Natural killer cell (primary cell): Measurements from ENCODE around the gene SERPINA3. TPM values are rescaled to one million over a fixed set of nuclear protein-coding genes. Genes with fewer than 3 reads are reported as not detected.

ENCODE experiments used
- ATAC-seq, 3 donors: fragments of 150-1000 bp in 2 of 3; fragments of 200-7000 bp in 1 of 3; cut with Tn5 transposase; 1 replicate in 1 of 3; 2 replicates in 2 of 3; pipeline ENCODE4 v1.10.0; 2021; ENCODE audit warnings: mild to moderate bottlenecking in 2 of 3, moderate library complexity in 2 of 3
- DNase-seq, 2 donors: peaks; one replicate each; pipeline versions ENCODE4 v3.0.0 to v3.0.0-alpha.2; 2013 to 2021; ENCODE audit warnings: mixed read lengths in 1 of 2
- H3K27ac ChIP-seq: one replicate; pipeline ENCODE4 v1.5.1; 2013; ENCODE audit warnings: mild to moderate bottlenecking, low read length
- H3K27me3 ChIP-seq: one replicate; pipeline ENCODE4 v1.6.1; 2013; ENCODE audit warnings: low read length; ENCODE audit not compliant: control insufficient read depth, insufficient read depth
- H3K36me3 ChIP-seq: one replicate; pipeline ENCODE4 v1.6.1; 2013; ENCODE audit warnings: low read length; ENCODE audit not compliant: control insufficient read depth, insufficient read depth
- H3K4me1 ChIP-seq: one replicate; pipeline ENCODE4 v1.6.1; 2013; ENCODE audit warnings: low read length; ENCODE audit not compliant: control insufficient read depth, insufficient read depth
- H3K4me3 ChIP-seq: one replicate; pipeline ENCODE4 v1.5.1; 2013; ENCODE audit warnings: low read length
- H3K9me3 ChIP-seq: one replicate; pipeline ENCODE4 v1.6.1; 2013; ENCODE audit warnings: low read length; ENCODE audit not compliant: control insufficient read depth, insufficient read depth
- H3K27ac Mint-ChIP-seq, 2 donors: one replicate each; pipeline ENCODE4 v1.8.0; 2022; ENCODE audit warnings: mild to moderate bottlenecking in 2 of 2, mixed read lengths in 2 of 2, moderate library complexity in 1 of 2
- H3K27me3 Mint-ChIP-seq, 2 donors: one replicate each; pipeline ENCODE4 v1.8.0; 2022; ENCODE audit warnings: low read depth in 2 of 2, mixed read lengths in 2 of 2
- H3K36me3 Mint-ChIP-seq: one replicate; pipeline ENCODE4 v1.8.0; 2022; ENCODE audit warnings: mixed read lengths
- H3K4me1 Mint-ChIP-seq, 2 donors: one replicate each; pipeline ENCODE4 v1.8.0; 2022; ENCODE audit warnings: mixed read lengths in 2 of 2
- H3K4me3 Mint-ChIP-seq: one replicate; pipeline ENCODE4 v1.8.0; 2022; ENCODE audit warnings: mild to moderate bottlenecking, moderate library complexity, mixed read lengths
- H3K9me3 Mint-ChIP-seq, 2 donors: one replicate each; pipeline ENCODE4 v1.8.0; 2022; ENCODE audit warnings: mixed read lengths in 2 of 2
- WGBS: methylation state at CpG from one replicate; pipeline ENCODE4 v1.1.7; 2013; ENCODE audit warnings: missing lambda C conversion rate; ENCODE audit not compliant: insufficient coverage; 5-methylcytosine and 5-hydroxymethylcytosine counted together
- intact Hi-C: fragments of 100-400 bp; cut with micrococcal nuclease; formaldehyde crosslinking; loops from one replicate; pipeline ENCODE4 v1.14.2; 2022
- total RNA-seq, 4 donors: library from RNA; stranded (reverse); fragments of 120-200 nt in 1 of 4; gene quantifications; one replicate each; pipeline versions ENCODE4 v1.2.3 to v1.2.4, GENCODE V29; 2013 to 2022
- TF ChIP-seq, protein P1 (sequence below): fragments of 200-600 bp; IDR thresholded peaks from one replicate; pipeline ENCODE4 v1.8.0; 2022; ENCODE audit warnings: antibody characterized with exemption

The SERPINA3 gene
- total RNA-seq, 3 donors from 2014 or later (not counting 1 experiment from before 2014, with no cell fraction given): not detected

- Histone ChIP-seq H3K36me3 (no peaks in the 10 kb centered on the region), H3K4me3 (no peak overlapping the region), H3K9me3 (no peaks in the 10 kb centered on the region), H3K27me3 (no peaks in the 10 kb centered on the region), H3K27ac (no peak overlapping the region), H3K4me1 (no peaks in the 10 kb centered on the region)
- Mint-ChIP-seq H3K9me3 (no peaks in the 10 kb centered on the region), H3K36me3 (no peaks in the 10 kb centered on the region), H3K27ac (no peak overlapping the region), H3K27me3 (peaks cover 3 to 6% of the 10 kb centered on the region in 2 donors), H3K4me3 (no peak overlapping the region), H3K4me1 (no peaks in the 10 kb centered on the region)
- DNase-seq (no peak), ATAC-seq (no peak)
- intact Hi-C loops: no loop called here
- WGBS: 85% methylated on average over 2 of the region's 11 CpGs
- TF ChIP-seq, protein P1, sequence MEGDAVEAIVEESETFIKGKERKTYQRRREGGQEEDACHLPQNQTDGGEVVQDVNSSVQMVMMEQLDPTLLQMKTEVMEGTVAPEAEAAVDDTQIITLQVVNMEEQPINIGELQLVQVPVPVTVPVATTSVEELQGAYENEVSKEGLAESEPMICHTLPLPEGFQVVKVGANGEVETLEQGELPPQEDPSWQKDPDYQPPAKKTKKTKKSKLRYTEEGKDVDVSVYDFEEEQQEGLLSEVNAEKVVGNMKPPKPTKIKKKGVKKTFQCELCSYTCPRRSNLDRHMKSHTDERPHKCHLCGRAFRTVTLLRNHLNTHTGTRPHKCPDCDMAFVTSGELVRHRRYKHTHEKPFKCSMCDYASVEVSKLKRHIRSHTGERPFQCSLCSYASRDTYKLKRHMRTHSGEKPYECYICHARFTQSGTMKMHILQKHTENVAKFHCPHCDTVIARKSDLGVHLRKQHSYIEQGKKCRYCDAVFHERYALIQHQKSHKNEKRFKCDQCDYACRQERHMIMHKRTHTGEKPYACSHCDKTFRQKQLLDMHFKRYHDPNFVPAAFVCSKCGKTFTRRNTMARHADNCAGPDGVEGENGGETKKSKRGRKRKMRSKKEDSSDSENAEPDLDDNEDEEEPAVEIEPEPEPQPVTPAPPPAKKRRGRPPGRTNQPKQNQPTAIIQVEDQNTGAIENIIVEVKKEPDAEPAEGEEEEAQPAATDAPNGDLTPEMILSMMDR: no peak
Measured at GRCh38 chr14:94655169-94655710, 43.0 kb downstream of the SERPINA3 start.

GRCh38 chr14:94656043-94656442 is 43.9 kb downstream of the SERPINA3 start:
- no peaks in the 10 kb centered on the region for H3K36me3 ChIP-seq
- no peak for DNase-seq
- no peaks in the 10 kb centered on the region for H3K4me1 ChIP-seq
- Mint-ChIP-seq H3K4me1 (no peaks in the 10 kb centered on the region), H3K4me3 (no peak overlapping the region), H3K27me3 (peaks cover 3 to 14% of the 10 kb centered on the region in 2 donors), H3K36me3 (no peaks in the 10 kb centered on the region), H3K9me3 (no peaks in the 10 kb centered on the region), H3K27ac (no peak overlapping the region)
- no peak overlapping the region for H3K27ac ChIP-seq
- no peaks in the 10 kb centered on the region for H3K27me3 ChIP-seq
- ATAC-seq: no peak
- no peaks in the 10 kb centered on the region for H3K9me3 ChIP-seq
- 97% methylated on average over 4 of the region's 4 CpGs for WGBS
- TF ChIP-seq, protein P1: no peak
- intact Hi-C loops: no loop called here
- H3K4me3 ChIP-seq: no peak overlapping the region

DNA sequence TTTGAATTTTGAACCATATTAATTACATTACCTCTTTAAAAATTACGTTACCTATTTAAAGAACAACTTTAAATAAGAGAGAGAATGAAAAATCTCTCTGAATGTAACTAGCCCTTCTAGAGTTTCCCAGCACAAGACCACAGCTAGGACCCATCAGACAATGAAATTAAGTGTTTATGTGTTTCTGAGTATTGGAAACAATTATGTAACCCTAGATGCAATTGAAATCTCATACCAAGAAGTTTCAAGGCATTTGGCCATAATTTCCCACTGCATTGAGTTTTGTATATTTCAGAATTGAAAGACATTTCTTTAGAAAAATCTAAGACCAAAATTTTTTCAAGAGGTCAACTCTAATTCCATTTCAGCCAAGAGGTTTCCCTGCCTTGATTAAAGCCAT is 47.1 kb downstream of the SERPINA3 start:
- no peaks in the 10 kb centered on the region for H3K4me1 Mint-ChIP-seq
- H3K27ac Mint-ChIP-seq: no peak overlapping the region
- WGBS: no CpG with 5 or more reads among the region's 1 CpG
- H3K27me3 Mint-ChIP-seq: peaks cover 10 to 25% of the 10 kb centered on the region in 2 donors
- H3K27ac ChIP-seq: no peak overlapping the region
- no peak overlapping the region for H3K4me3 ChIP-seq
- TF ChIP-seq, protein P1: no peak
- DNase-seq: no peak
- intact Hi-C loops: no loop called here
- H3K27me3 ChIP-seq: no peaks in the 10 kb centered on the region
- no peak for ATAC-seq
- no peaks in the 10 kb centered on the region for H3K36me3 Mint-ChIP-seq
- no peaks in the 10 kb centered on the region for H3K4me1 ChIP-seq
- H3K9me3 Mint-ChIP-seq: no peaks in the 10 kb centered on the region
- no peaks in the 10 kb centered on the region for H3K36me3 ChIP-seq
- no peak overlapping the region for H3K4me3 Mint-ChIP-seq
- H3K9me3 ChIP-seq: no peaks in the 10 kb centered on the region

DNA sequence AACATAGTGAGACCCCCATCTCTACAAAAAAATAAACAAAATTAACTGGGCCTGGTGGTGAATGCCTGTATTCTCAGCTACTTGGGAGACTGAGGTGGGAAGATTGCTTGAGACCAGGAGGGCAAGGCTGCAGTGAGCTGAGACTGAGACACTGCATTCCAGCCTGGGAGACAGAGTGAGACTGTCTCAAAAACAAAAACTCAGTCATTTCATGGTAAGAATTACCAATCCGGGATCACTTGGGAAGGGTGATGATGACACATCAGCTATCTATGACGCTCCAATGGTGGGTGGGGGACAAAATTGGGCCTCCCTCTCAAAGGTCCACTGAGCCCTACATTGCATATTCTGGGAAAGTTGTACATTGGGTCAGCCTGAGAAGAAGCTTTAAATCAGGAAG is 47.7 kb downstream of the SERPINA3 start:
- intact Hi-C loops: no loop called here
- ATAC-seq (no peak), DNase-seq (no peak)
- Mint-ChIP-seq H3K27me3 (peaks cover 9 to 27% of the 10 kb centered on the region in 2 donors), H3K9me3 (no peaks in the 10 kb centered on the region), H3K4me3 (no peak overlapping the region), H3K4me1 (no peaks in the 10 kb centered on the region), H3K27ac (no peak overlapping the region), H3K36me3 (no peaks in the 10 kb centered on the region)
- 97% methylated on average over 2 of the region's 2 CpGs for WGBS
- Histone ChIP-seq H3K9me3 (no peaks in the 10 kb centered on the region), H3K36me3 (no peaks in the 10 kb centered on the region), H3K27ac (no peak overlapping the region), H3K4me1 (no peaks in the 10 kb centered on the region), H3K27me3 (no peaks in the 10 kb centered on the region), H3K4me3 (no peak overlapping the region)
- TF ChIP-seq, protein P1: no peak
